Measurements from ENCODE around the gene TET1. TPM values are rescaled to one million over a fixed set of nuclear protein-coding genes. Genes with fewer than 3 reads are reported as not detected.

The TET1 gene
- 10 to 100 TPM in 3 of 4 donors, 1 to 10 TPM in 1; 8.5 to 16.4 (median 10.4) TPM for total RNA-seq

DNA sequence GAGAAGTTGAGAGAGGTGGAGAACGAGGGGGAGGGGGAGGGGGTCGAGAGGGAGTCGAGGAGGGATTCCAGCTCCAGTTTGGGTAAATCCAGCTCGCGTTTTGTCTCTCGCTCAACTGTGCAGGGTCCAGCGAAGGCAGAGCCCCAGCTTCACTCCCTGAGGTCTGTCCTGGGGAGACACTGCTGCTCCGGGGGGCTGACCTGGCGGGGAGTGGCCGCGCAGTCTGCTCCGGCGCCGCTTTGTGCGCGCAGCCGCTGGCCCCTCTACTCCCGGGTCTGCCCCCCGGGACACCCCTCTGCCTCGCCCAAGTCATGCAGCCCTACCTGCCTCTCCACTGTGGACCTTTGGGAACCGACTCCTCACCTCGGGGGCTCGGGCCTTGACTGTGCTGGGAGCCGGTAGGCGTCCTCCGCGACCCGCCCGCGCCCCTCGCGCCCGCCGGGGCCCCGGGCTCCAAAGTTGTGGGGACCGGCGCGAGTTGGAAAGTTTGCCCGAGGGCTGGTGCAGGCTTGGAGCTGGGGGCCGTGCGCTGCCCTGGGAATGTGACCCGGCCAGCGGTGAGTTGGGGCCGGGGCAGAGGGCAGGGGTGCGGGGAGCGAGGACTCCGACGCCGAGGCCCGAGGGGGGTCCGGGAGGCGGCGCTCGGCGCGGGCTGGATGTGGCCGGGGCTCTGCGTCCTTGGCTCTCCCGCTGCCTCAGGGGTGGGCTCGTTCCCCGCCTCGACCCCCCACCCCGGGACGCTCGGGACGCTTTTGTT, at the start of gene TET1:
TET1 (plus strand) TSS at position 152 of the 757 bp plus-strand sequence. CDS start 12,002 bp downstream, outside the sequence.
- no peak for TF ChIP-seq CTCF (IDR thresholded peaks at IDR 0.05; ENCODE audit: low read depth)

DNA sequence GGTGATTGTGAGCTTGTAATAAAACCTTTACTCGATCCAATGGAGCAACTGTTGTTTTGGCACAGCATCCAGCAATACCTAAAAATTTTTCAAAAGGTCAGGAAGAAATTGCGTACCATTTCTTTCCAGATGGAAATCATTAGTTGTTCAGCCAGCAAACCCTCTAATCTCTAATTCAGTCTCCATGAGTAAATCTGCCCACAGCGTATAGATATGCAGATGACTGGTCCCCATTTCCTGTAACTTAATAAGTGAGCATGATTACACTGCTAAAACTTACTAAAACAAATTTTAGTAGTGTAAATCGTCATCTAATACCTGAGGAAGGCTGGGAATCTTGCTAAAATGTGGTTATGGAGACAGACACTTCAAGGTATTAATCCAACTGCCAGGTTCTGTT, 43.4 kb upstream of the TET1 start:
- no peak for TF ChIP-seq CTCF (IDR thresholded peaks at IDR 0.05; ENCODE audit: low read depth)

DNA sequence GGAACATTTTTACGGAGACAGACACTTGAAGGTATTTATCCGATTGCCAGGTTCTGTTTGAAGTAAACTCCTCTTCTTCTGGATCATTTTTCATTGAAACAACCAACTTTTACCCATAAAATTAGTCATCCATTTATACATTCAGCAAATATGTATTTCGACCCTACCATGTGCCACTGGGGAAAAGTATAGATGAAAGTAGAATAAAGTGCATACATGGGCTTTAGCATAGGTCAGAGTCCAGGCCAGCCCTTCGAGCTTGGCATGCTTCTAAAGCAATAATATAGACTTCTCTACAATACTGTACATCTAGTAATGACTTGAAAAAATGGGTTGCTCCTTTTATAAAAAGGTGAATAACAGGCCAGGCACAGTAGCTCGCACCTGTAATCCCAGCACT, 42.9 kb upstream of the TET1 start:
- no peak for TF ChIP-seq CTCF (IDR thresholded peaks at IDR 0.05; ENCODE audit: low read depth)

DNA sequence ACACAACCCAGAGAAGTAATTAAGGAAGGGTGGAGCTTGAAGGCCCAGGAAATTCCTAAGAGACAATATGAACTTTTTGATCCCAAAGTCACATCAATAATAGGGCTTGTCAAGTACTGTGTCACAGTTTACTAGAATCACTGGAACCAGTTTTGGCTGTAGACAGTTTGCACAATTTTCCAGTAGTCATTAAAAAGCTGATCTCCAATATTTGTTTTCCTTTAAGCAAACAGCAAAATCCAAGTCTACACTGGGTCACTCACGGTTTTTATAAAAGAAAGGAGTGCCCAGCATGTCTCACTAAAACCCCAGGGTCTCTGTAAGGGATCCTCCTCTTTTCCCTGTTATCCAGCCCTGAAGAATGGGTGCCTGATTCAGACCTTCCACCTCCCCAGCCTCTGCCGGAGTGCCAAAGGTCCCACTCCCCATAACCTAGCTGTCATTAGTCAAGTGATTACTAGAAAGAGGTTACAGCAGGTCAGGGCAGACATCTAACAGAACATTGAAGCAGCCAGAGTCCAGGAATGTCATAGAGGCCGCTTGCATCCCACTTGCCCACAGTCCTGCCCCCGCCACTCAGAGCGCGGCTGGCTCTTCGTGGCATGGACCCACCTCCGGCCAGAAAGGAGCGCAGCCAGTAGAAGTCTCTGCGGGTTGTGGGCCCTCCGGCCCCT, 33.4 kb upstream of the TET1 start:
- no peak for TF ChIP-seq CTCF (IDR thresholded peaks at IDR 0.05; ENCODE audit: low read depth)

- no peak for TF ChIP-seq CTCF (IDR thresholded peaks at IDR 0.05; ENCODE audit: low read depth)
Observed at GRCh38 chr10:68536973-68537372, 23.2 kb upstream of the TET1 start.

DNA sequence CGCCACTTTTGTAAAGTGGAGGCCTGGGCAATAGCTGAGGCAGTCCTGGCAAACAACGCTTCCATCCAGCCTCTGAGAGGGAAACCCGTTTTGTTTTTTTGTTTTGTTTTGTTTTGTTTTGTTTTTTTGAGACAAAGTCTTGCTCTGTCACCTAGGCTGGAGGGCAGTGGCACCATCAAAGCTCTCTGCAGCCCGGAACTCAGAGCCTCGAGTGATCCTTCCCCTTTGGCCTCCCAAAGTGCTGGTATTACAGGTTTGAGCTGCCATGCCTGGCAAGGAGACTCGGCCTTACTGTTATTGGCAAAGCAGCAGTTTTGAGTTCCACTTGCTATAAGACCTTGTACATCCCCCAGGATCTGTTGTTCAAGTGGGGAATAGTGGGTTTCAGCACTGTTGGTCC, 22.3 kb upstream of the TET1 start:
- TF ChIP-seq CTCF (IDR thresholded peaks at IDR 0.05; ENCODE audit: low read depth): no peak
